BJ (cell line): Measurements from ENCODE around the gene RGS19. TPM values are rescaled to one million over a fixed set of nuclear protein-coding genes. Genes with fewer than 3 reads are reported as not detected.
"Not testable (repeated sequence)": the region's sequence is repeated elsewhere in the genome, so short reads cannot be mapped to it uniquely, and the experiment has no call there.

Experiments
- CTCF ChIA-PET: fragments of 350-600 bp; formaldehyde crosslinking; extraction: SDS; loops from one replicate; lab custom pipeline; 2021; ENCODE audit warnings: antibody characterized with exemption, inconsistent platforms; lab: Yijun Ruan, JAX
- POLR2A ChIA-PET: fragments of 300-600 bp; sonication (Branson Sonifier 250); formaldehyde crosslinking; extraction: SDS; loops from one replicate; lab custom pipeline; 2021; ENCODE audit warnings: antibody characterized with exemption; lab: Charles Lee
- DNase-seq: peaks from one replicate; pipeline ENCODE4 v3.0.0-alpha.2; 2011; ENCODE audit warnings: low read depth
- H3K27me3 ChIP-seq: 2 replicates; pipeline ENCODE4 v1.6.0; 2011; ENCODE audit warnings: low read length; ENCODE audit not compliant: control insufficient read depth, insufficient read depth
- H3K36me3 ChIP-seq: 2 replicates; pipeline ENCODE4 v1.5.1; 2011; ENCODE audit warnings: low read length; ENCODE audit not compliant: control insufficient read depth, insufficient read depth
- H3K4me3 ChIP-seq: 2 replicates; pipeline ENCODE4 v1.5.1; 2011; ENCODE audit warnings: low read depth, mild to moderate bottlenecking, control low read depth, low read length
- polyA plus RNA-seq: library from polyadenylated mRNA; depleted of rRNA; stranded (reverse); fragments of >200 nt; gene quantifications from 2 replicates; pipeline ENCODE4 v1.2.3, GENCODE V29; 2011
- TF ChIP-seq, protein P1 (sequence below): IDR thresholded peaks from 2 replicates; pipeline ENCODE4 v1.5.1; 2011; ENCODE audit warnings: low read depth, mild to moderate bottlenecking, control low read depth, inconsistent platforms, low read length, moderate library complexity; ENCODE audit not compliant: insufficient read depth

Gene RGS19
- polyA plus RNA-seq, 1 experiment: 14.5 TPM

DNA sequence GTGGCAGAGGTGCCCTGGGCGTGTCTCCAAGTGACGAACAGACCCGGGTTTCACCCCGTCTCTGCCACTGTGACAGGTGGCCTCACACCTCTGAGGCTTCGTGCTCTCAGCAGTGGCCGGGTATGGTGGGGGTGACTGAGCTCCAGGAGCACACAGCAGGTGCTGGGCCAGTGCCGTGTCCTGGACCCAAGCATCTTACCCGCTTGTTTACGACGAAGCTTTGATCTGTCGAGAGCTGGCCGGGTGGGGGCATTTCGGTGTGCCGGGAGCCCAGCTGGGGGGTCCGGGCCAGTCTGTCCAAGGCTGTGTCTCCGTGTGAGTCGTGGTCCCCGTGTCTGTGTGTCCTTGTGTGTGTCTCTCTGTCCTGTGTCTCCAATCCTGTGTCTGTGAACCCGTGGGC lies 12.0 kb upstream of the RGS19 start:
- H3K27me3 ChIP-seq: peaks cover 9% of the 10 kb centered on the region
- H3K4me3 ChIP-seq: no peak overlapping the region
- POLR2A ChIA-PET: no interaction called here
- H3K36me3 ChIP-seq: no peaks in the 10 kb centered on the region
- DNase-seq: no peak
- TF ChIP-seq, protein P1, sequence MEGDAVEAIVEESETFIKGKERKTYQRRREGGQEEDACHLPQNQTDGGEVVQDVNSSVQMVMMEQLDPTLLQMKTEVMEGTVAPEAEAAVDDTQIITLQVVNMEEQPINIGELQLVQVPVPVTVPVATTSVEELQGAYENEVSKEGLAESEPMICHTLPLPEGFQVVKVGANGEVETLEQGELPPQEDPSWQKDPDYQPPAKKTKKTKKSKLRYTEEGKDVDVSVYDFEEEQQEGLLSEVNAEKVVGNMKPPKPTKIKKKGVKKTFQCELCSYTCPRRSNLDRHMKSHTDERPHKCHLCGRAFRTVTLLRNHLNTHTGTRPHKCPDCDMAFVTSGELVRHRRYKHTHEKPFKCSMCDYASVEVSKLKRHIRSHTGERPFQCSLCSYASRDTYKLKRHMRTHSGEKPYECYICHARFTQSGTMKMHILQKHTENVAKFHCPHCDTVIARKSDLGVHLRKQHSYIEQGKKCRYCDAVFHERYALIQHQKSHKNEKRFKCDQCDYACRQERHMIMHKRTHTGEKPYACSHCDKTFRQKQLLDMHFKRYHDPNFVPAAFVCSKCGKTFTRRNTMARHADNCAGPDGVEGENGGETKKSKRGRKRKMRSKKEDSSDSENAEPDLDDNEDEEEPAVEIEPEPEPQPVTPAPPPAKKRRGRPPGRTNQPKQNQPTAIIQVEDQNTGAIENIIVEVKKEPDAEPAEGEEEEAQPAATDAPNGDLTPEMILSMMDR: no peak
- CTCF ChIA-PET: interaction anchor here (1.0 to 1.8 kb wide), 2 partner anchors 11 to 29 kb away, joined by 4 to 7 read pairs; no protein-coding TSS in a partner anchor

DNA sequence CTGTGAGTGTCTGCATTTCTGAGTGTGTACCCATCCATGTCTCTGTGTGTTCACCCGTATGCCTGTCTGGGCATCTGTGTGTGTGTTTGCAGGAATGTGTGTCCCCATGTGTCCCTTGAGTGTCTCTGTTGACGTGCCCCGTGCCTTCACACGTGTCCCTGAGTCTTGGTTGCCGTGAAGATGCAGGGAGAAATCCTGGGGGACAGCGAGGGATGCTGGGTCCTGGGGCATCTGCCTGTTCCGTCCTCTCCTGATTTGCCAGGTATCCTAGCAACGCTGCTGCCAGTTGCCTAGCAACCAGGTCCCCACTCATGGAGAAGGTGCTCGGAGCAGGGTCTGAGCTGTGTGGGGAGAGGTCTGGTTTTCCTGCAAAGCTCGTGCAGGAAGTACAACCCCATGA lies 10.8 kb upstream of the RGS19 start:
- H3K4me3 ChIP-seq: no peak overlapping the region
- ChIA-PET POLR2A (no interaction called here), CTCF (no interaction called here)
- TF ChIP-seq, protein P1: no peak
- peaks cover 17% of the 10 kb centered on the region for H3K27me3 ChIP-seq
- no peaks in the 10 kb centered on the region for H3K36me3 ChIP-seq
- DNase-seq: no peak

DNA sequence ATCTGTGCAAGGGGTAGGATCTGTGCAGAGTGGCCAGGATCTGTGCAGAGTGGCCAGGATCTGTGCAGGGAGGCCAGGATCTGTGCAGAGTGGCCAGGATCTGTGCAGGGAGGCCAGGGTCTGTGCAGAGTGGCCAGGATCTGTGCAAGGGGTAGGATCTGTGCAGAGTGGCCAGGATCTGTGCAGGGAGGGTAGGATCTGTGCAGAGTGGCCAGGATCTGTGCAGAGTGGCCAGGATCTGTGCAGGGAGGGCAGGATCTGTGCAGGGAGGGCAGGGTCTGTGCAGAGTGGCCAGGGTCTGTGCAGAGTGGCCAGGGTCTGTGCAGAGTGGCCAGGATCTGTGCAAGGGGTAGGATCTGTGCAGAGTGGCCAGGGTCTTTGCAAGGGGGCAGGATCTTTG lies 9.3 kb upstream of the RGS19 start:
- H3K4me3 ChIP-seq, POLR2A ChIA-PET, DNase-seq, CTCF ChIA-PET, H3K36me3 ChIP-seq: not testable (repeated sequence)
- peaks cover 27% of the 10 kb centered on the region for H3K27me3 ChIP-seq

DNA sequence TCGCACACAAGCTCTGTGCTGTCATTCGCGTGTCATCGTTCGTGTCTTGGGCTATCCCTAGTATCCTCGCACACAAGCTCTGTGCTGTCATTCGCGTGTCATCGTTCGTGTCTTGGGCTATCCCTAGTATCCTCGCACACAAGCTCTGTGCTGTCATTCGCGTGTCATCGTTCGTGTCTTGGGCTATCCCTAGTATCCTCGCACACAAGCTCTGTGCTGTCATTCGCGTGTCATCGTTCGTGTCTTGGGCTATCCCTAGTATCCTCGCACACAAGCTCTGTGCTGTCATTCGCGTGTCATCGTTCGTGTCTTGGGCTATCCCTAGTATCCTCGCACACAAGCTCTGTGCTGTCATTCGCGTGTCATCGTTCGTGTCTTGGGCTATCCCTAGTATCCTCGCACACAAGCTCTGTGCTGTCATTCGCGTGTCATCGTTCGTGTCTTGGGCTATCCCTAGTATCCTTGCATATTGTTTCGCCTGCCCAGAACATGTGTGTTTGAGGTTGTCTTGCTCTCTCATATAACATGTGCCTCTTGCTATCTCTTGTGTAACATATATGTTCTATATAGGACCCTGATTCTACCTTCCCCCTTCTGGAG lies 8.0 kb upstream of the RGS19 start:
- CTCF ChIA-PET: interaction anchor here (0.6 to 2.2 kb wide), 2 partner anchors 33 to 48 kb away, joined by 3 to 9 read pairs; no protein-coding TSS in a partner anchor
- H3K4me3 ChIP-seq, H3K36me3 ChIP-seq, DNase-seq, POLR2A ChIA-PET: not testable (repeated sequence)
- H3K27me3 ChIP-seq: peaks cover 25% of the 10 kb centered on the region

DNA sequence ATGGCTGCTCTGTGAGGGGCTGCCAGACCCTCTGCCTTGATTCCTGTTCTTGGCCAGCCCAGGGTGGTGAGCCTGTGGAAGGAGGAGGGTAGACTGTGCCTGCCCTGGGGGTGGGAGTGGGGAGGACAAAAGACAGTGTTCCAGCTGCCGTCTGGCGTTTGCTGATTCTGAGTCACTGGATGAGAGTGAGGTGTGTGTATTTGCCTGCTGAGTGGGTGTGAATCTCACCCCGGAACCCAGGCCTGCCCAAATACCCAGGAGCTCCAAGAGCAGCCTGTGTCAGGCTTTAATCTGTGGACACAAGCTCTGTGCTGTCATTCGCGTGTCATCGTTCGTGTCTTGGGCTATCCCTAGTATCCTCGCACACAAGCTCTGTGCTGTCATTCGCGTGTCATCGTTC lies 7.5 kb upstream of the RGS19 start:
- ChIA-PET POLR2A (no interaction called here), CTCF (interaction anchor here (0.6 to 2.2 kb wide), 2 partner anchors 34 to 47 kb away, joined by 3 to 9 read pairs; no protein-coding TSS in a partner anchor)
- Histone ChIP-seq H3K27me3 (peaks cover 26% of the 10 kb centered on the region), H3K4me3 (no peak overlapping the region), H3K36me3 (no peaks in the 10 kb centered on the region)
- TF ChIP-seq, protein P1: no peak
- no peak for DNase-seq

DNA sequence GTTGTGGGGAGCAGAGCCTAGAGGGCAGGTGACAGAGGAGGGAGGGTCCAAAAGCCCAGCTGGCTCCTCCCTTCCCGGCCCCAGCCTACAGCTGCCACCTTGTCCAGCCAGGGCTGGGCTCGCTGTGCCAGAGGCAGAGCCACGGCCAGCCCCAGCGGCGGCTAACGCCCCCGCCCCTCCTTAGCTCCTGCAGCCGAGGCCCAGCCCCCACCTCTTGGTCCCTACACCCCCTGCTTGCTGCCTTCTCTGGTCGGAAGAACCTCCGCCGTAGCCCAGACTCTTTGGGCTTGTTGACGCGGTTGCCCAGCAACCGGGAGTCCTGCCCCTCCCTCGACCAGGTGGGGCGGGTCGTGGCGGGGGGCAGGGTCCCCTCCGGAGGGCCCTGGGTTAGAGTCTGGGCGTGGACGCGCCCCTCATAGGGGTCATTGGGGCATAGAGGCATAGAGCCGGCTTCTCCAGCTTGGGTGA lies 5.4 kb upstream of the RGS19 start:
- DNase-seq: no peak
- Histone ChIP-seq H3K27me3 (peaks cover 24% of the 10 kb centered on the region), H3K36me3 (no peaks in the 10 kb centered on the region), H3K4me3 (no peak overlapping the region)
- POLR2A ChIA-PET: no interaction called here
- CTCF ChIA-PET: interaction anchor here (0.6 to 6.4 kb wide), 7 partner anchors 11 to 840 kb away, joined by 3 to 49 read pairs (median 4); no protein-coding TSS in a partner anchor
- TF ChIP-seq, protein P1: no peak
